Esophagus (tissue), 2 donors: ENCODE results near the gene PRR33. TPM values are rescaled to one million over a fixed set of nuclear protein-coding genes. Genes with fewer than 3 reads are reported as not detected.

Source experiments
- polyA plus RNA-seq, 2 donors: library from polyadenylated mRNA; stranded (reverse); fragments of 200-250 nt; gene quantifications; one replicate each; pipeline ENCODE4 v1.2.3, GENCODE V29; 2013
- donor health status: healthy with polysubstance abuse.
- donor health status: Bipolar disorder and iron deficiency.

PRR33 gene
- polyA plus RNA-seq, 2 donors: 0.02 to 0.43 TPM

Other genes starting within 250 kb of the PRR33 start
- gene KRTAP5-6, start 194.7 kb downstream of the PRR33 start, polyA plus RNA-seq: not detected
- gene IFITM10, start 141.3 kb downstream of the PRR33 start, polyA plus RNA-seq: 1 to 10 TPM in 1 of 2 donors, under 1 TPM in 1; 0.73 to 1.1 TPM
- 100 to 1,000 TPM; 273 to 284 TPM for gene CTSD, start 128.0 kb downstream of the PRR33 start, polyA plus RNA-seq
- 100 to 1,000 TPM in 1 of 2 donors, 10 to 100 TPM in 1; 38.9 to 360 TPM for gene SYT8, start 56.9 kb downstream of the PRR33 start, polyA plus RNA-seq
- 100 to 1,000 TPM in 1 of 2 donors, 1 to 10 TPM in 1; 9.8 to 166 TPM for gene TNNI2, start 52.9 kb downstream of the PRR33 start, polyA plus RNA-seq
- 100 to 1,000 TPM in 1 of 2 donors, 10 to 100 TPM in 1; 23.7 to 130 TPM for gene LSP1, start 38.8 kb downstream of the PRR33 start, polyA plus RNA-seq
- 1 to 10 TPM; 1.7 to 7.1 TPM for gene TNNT3, start 27.8 kb upstream of the PRR33 start, polyA plus RNA-seq
- 100 to 1,000 TPM in 1 of 2 donors, 10 to 100 TPM in 1; 95.5 to 163 TPM for gene MRPL23, start 55.4 kb upstream of the PRR33 start, polyA plus RNA-seq
- gene H19, start 105.9 kb upstream of the PRR33 start, polyA plus RNA-seq: 100 to 1,000 TPM in 1 of 2 donors, 10 to 100 TPM in 1; 47.6 to 177 TPM
- 1 to 10 TPM; 2.4 to 3.2 TPM for gene IGF2, start 247.5 kb upstream of the PRR33 start, polyA plus RNA-seq